ENCODE data around the gene LRRC19.
A peak's percentile ranks its signal among the peaks of the same experiment; 100 is the strongest.

Gene LRRC19, protein sequence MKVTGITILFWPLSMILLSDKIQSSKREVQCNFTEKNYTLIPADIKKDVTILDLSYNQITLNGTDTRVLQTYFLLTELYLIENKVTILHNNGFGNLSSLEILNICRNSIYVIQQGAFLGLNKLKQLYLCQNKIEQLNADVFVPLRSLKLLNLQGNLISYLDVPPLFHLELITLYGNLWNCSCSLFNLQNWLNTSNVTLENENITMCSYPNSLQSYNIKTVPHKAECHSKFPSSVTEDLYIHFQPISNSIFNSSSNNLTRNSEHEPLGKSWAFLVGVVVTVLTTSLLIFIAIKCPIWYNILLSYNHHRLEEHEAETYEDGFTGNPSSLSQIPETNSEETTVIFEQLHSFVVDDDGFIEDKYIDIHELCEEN

DNA sequence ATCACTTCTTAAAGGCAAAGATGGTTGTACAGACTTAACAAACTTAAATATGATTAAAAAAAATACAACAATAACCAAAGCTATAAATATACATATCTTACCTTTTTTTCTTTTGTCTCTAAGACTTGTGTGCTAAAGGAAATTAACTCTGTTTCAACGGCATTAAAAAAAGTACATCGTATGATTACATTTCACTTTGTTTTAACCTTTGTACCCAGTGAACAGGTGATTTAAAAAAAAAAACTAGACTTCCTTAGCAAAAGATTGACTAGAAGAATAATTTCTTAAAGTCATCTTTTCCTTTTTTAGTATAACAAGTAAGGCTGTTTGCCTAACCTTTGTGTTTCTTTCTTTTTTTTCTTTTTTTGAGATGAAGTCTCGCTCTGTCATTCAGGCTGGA, at the start of gene LRRC19:
Gene LRRC19 (minus strand): TSS at position 182 of the 400 bp plus-strand sequence. CDS start 5,978 bp downstream, outside the sequence.
- no peak for DNase-seq

DNA sequence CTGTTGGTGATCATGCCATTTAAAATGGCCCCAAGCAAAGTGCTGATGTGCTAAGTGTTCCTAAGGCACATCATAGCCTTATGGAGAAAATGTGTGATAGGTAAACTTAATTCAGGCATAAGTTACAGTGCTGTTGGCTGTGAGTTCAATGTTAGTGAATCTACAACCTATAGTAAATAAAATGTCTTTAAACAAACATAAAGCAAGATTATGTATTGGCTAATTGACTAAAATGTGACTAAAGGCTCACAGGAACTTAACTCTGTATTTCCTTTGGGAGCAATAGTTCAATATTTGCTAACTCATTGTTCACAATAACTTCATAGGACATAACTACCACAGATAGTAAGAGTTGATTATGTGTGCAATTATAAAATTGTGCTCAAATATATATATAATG, 49.4 kb upstream of the LRRC19 start:
- DNase-seq: no peak

DNA sequence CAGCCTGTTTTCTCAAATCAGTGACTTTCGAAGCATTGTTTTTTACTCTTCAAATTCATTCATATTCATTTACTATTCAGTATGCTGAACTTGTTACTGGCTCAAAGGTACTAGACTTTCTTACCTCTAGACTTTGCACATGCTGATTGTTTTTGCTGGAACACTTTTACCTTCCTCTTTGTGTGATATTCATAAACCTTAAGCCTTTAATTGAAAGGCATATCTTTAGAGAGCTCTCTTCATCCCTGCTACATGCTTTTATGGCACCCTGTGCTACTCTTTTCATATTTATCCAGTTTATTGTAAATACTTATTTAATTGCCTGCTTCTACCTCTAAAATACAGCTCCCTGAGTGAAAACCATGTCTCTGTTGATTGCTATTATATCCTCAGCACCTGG, 48.7 kb upstream of the LRRC19 start:
- DNase-seq: peak; percentile 41

DNA sequence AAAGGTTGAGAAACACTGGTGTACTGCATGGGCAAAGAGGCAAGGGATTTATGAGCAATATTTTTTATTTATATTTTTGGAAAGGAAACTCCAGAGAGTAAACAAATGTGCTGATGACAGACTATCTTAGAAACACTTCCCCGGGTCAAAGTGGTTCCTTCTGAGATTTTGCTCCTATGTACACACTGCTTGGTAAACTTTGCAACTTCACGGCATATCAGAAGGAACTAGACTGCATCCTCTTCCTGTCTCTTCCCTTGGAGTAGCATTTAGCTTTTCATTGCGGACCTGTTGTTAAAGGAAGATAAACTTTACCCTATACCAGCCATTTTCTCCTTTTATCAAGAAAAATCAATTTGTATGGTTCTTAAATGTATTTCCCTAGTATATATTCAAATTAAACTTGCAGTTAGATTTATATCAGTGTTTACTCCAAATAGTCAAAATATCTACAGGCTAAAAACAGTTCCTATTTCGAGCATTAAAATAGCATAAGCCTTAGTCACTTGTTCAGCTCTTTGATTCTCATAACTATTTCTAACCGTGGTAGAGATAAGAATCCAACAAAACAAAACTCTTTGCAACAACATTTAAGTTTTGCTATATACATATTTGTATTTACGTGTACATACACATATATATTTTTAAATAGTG, 48.0 kb upstream of the LRRC19 start:
- DNase-seq: no peak

DNA sequence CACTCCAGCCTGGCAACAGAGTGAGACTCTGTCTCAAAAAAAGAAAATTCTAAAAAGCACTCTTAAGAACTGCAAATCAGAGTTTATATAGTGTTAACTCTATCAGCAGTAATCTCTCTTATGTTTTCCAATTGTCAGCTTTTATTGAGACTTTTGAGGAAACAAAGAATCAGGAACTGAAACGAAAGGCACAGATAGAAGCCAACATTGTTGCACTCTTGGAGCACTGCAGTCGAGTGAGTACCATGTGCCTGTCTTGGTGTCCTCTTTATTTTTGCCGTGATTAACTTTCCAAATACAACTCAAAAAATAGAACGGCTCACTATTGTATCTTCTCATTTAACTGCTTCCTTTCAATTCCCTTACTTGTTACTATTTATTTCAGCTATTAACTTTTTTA, 41.7 kb upstream of the LRRC19 start:
- DNase-seq: no peak

DNA sequence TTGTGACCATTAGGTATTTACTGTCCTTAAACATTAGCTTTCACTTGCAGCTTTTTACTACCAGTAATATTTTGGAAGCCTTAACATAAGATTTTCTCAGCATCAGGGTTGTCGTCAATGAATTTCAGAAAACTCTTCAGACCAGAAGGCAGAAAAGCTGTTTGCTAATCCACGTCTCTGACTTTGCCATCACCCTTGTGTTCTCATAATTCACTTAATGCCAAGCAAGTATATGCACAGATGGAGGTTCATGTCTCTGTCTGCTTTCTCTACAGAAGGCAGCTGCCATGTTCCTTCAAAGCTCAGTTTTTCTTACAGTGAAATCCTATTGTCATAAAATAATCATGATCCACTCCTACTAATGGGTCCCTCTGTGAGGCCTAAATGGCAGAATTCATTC, 37.7 kb upstream of the LRRC19 start:
- no peak for DNase-seq

DNA sequence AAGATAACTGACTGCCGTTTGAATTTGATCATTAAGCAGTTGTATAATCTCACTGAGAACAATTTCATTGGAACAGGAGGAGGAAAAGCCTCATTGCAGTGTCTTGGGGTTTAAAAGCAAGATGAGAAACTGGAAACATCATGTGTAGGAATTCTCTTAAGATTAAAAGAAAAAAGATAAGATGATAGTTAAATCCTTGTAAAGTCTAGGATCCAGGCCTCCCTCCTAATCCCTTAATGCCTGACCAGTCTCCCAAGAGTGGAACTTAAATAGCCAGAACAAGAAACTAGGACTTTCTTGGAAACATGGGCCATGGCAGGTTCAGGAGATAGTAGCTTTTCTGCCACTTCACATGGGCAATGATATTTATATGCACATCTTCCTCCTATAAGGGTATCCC, 37.0 kb upstream of the LRRC19 start:
- DNase-seq: no peak

DNA sequence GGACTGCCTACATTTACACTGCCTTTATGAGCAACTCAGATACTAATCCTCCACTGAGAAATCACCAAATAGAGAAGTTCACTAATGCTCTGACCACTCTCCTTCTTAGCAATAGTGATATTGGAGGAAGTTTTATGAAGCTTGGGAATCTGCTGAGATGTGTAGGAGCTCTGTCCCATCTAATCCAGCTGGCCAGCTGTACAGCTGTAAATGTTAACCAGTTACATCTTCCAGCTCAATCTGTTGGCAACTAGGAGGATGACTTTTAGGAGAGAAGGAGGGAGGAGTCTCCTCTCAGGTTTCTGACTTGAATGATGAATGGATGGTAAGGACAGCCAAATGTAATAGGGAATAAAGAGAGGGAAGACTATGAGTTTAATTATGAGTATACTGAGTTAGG, 36.3 kb upstream of the LRRC19 start:
- no peak for DNase-seq

DNA sequence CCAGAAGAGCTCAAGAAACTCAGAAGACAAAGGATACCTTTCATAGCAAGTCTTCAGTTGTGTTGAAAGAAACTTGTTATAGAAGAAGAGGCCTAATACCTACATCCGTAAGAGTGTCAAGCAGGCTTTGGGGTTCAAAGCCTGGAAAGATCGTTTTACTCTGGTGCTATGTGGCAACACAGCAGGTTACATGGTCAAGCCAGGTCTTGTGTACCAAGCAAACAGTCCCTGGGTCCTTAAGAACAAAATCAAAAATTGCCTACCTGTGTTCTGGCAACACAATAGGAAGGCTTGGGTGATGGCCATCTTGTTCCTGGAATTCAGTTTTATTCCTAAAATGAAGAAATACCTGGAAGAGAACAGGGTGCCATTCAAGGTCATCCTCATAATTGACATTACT, 32.0 kb upstream of the LRRC19 start:
- DNase-seq: no peak

DNA sequence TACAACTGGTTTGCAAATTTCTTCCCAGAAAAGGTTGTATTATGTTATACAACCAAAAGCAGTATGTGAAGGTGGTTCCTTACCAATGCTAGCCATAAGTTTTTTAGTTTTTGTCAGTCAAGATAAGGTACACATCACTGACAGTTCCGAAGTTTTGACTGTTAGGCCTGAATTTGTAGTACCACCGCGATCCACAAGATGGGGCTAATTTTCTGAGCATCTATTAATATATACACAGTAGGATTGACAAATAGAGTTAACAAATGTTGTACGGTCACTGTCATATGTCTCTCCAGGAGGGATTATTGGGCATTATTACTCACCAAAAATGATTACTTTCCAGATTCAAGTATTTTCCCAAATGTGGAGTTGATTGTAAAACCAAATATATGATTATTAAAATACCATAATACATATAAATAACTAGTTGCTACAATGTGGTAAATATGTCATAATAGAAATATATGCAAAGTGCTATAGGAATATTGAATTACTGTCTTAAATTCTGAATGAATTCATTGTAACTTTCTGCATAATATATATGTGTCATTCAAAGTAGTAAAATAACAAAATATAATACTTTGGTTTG, 28.4 kb upstream of the LRRC19 start:
- no peak for DNase-seq

DNA sequence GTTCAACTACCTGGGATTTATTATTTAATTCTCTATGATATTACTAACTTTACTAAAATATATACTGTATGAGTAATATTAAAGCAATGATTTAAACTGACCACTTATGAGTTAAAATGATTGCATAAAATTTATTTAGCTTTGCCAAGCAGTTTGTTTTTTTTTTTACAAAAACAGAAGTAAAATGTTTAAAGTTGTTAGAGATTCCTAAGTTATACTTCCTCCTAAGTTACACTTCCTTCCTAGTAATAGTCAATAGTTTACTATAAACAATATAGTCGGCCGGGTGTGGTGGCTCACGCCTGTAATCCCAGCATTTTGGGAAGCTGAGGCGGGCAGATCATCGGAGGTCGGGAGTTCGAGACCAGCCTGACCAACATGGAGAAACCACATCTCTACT, 23.7 kb upstream of the LRRC19 start:
- no peak for DNase-seq

DNA sequence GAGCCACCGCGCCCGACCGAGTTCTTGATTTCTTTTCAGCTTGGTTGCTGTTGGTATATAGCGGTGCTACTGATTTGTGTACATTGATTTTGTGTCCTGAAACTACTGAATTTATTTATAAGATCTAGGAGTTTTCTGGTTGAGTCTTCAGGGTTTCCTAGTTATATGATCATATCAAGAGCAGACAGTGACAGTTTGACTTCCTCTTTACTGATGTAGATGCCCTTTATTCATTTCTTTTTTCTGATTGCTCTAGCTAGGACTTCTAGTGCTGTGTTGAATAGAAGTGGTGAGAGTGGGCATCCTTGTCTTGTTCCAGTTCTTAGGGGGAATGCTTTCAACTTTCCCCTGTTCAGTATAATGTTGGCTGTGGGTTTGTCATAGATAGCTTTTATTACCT, 17.4 kb upstream of the LRRC19 start:
- no peak for DNase-seq

DNA sequence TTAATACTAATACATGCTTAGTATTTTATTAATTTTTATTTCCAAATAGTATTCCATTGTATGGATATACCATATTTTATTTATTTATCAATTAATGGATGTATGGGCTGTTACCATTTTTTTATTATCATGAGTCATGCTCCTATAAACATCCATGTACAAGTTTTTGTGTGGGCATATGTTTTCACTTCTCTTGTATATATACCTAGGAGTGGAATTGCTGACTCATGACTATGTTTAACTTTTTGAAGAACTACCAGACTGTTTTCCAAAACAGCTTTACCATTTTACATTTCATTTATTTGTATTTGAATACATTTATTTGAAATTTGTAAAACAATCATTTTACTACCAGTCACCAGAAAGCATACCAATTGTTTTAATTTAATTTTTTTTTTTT, 14.1 kb upstream of the LRRC19 start:
- DNase-seq: no peak

DNA sequence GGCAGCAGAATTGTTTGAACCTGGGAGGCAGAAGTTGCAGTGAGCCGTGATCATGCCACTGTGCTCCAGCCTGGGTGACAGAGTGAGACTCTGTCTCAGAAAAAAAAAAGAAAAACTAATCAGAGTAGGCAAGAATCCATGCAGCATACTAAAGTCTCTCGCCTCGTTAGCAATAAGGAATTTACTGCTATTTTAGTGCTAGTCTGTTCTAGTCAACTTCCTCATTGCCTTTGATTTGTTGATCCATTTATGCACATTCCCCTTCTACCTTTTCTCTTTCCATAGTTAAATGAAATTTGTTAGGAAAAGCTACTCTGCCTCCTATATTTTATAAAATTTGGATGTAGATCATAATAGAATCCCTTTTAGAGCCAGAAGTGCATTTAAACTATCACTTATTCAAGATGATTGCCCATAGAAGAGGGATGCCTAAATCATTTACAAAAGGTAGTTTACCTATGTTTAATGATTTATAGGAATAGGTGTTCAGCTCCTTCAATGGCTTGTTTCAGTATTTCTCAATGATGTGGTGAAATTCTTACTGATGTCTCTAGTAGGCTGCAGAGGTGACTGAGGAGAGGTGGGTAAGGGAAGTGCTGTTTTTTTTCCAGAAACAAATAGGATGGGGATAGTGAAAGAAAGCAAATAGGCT, 1.9 kb downstream of the LRRC19 start:
- no peak for DNase-seq

DNA sequence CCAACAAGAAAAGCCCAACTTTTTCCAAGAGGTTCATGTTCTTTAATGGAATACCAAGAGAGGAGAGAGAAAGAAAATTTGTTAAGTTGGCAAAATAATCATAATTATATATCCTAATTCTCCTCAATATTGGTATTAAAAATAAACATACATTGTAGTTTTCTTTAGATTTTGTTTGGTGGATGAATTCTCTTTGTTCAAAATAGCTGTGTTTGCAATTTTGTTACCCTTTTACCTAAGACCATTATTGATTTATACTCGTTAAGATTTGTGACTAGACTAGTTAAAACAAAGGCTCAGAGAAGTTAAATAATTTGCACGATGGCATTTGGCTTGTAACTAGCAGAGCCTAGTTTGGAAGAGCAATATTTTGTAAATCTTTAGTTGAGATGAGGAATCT, 9.7 kb downstream of the LRRC19 start:
- DNase-seq: no peak

DNA sequence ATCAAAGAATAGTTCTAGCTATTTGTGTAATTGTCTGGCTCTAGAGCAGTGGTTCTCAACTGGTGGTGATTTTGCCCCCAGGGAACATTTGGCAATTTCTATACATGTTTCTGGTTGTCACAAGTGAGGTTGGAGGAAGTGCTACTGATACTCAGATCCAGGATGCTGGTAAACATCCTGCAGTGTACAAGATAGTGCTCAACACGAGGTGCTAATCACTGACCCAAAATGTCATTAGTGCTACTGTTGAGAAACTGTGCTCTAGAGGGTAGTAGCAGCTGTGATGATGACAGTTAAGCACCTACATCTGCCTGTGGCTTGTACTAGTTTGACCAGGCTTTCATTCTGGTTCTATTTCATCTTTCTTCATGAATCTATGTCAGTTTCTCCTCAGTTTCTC, 22.1 kb downstream of the LRRC19 start:
- DNase-seq: no peak

DNA sequence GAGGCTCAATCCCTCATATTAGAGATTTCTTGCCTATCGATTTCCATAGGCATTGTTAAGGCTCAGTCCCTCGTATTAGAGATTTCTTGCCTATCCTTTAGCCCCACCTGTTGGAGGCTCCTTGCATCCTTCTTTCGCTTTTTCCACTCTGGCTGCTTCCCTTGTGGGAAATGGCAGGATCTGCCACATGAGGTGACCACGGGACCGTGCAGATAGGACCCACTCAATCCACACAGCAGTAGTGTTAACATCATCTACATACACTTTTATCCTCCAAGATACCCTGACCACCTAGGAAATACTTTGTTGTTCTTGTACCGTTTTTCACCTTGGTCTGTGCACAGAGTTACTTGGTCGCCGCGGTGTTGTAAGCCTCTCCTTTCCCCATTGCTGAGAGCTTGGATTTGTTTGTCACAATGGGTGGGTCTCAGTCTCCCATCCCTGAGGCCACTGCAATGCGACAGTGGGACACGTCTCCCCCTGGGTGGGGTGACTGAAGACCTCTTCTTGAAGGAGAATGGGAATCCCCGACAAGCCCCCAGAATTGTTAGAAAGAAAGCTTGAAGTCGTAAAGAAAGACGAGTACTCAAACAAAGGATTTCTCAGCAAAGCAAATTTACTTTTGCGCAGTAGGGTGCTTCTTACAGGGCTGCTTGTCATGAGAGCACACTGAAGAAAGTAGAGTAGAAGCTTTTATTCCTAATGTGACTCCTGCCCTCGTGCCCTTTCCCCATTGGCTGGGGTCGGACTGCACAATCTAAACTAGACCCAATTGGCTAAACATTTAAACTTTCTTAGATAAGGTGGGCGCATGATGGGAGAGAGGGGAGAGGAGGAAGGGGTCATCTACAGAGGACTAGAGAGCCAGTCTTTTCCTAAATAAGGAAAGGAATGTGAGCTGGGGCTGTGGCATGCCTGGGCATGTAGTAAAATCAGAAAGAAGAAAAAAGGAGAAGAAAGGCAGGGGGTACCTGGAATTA, 29.5 kb downstream of the LRRC19 start:
- no peak for DNase-seq

DNA sequence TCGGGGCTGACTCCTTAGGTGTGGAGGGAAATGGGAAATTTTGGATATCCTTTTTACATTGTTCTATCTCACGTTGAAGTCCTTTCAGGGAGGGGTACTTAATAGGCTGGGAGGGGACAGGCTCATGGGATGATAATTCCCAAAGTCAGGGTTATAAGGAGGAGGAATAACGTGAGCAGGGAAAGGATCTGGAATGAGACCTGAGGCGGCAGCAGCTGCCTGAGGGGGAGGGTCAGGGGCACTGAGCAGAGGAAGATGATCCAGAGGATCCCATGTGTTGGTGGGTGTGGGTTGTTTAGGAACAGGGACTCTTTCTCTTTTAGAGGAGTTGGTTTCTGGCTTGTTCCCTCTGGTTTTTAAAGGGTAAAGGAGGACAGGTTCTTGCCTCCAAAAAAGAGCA, 30.5 kb downstream of the LRRC19 start:
- no peak for DNase-seq

DNA sequence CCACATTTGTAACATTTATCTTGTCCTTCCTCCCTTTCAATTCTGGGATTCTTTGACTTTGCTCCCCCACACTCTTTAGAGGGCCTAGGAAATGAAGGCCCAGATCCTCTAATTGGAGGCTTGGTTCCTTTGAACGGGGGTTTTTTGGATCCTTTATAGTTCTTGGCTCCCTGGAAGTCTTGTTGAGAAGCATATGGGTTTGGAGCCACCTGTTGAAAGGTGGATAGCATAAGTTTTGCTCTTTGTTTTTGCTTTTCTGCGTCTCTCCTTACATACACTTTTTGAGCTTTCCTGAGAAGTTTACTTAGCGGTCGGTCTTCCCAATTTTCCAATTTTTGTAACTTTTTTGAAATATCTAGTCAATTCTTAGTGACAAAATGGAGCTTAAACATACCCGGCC, 31.5 kb downstream of the LRRC19 start:
- DNase-seq: no peak

DNA sequence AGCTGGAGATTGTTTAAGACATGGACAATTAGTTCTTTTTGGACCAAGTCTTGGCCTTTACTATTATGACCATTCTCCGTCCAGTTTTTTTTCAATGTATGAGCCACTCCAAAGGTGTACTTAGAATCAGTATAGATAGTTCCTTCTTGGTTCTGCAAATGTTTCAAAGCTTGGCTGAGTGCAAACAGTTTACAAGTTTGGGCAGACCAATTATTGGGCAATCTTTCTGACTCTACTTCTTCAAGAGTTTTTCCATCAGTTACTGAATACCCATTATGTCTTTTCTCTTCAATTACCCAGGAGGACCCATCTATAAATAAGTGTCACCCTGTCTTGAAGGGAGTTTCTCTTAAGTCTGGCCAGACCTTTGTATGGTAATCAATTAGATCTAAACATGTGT, 33.8 kb downstream of the LRRC19 start:
- DNase-seq: no peak

DNA sequence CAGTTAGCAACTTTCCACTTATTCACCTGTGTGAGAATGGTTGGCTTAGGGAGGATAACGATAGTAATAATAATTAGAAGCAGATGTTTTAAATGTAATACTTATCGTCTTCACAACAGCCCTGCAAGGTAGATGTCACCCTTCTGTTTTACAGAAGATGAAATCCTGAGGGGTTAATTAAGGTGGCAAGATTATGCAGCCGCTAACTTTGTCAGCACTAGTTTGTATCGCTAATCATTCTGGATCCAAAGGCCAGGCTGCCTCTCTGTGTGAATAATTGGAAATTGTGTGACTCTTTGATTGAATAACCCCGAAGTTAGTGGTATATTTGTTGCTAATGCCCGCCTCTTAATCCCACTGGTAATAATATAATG, 48.6 kb downstream of the LRRC19 start:
- DNase-seq: no peak

All from NCI-H1436 treated with DMSO at 0.1 percent for 48 hours (cell line).